GM18526 (cell line): ENCODE measurements around the gene ARHGAP20.

Experiments used
- POLR2A ChIP-seq: IDR thresholded peaks from 3 replicates; pipeline ENCODE4 v1.6.1; 2011; ENCODE audit not compliant: insufficient read length; ENCODE audit errors: extremely low read depth

Gene ARHGAP20, protein sequence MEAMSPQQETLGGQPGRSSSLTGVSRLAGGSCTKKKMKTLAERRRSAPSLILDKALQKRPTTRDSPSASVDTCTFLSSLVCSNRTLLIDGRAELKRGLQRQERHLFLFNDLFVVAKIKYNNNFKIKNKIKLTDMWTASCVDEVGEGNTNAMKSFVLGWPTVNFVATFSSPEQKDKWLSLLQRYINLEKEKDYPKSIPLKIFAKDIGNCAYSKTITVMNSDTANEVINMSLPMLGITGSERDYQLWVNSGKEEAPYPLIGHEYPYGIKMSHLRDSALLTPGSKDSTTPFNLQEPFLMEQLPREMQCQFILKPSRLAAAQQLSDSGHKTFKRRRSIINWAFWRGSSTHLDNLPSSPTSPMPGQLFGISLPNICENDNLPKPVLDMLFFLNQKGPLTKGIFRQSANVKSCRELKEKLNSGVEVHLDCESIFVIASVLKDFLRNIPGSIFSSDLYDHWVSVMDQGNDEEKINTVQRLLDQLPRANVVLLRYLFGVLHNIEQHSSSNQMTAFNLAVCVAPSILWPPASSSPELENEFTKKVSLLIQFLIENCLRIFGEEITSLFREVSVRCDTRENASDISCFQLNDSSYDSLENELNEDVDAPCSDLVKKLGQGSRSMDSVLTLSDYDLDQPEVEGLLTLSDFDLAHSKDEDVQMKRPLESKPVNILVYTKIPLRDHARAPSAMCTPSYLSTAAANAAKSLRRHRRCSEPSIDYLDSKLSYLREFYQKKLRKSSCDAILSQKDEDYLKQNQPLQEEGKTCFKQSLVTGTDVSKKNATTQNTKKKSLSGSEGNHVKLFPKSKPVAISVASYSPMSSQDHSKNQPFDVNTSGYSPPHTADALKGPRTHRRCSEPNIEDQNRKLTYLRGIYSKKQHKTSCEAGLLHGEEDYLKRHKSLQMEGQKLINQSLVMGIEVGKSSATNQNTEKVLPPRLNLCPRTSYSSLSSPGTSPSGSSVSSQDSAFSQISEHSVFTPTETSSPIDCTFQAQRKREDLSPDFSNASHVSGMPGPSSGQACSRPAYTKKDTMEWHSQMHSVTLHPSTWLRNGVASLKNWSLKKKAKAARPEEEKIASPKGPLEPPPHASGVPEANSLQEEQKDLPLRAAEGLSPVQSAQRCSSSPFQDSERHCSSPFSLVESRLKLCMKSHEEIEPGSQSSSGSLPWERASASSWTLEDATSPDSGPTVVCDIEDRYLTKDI

DNA sequence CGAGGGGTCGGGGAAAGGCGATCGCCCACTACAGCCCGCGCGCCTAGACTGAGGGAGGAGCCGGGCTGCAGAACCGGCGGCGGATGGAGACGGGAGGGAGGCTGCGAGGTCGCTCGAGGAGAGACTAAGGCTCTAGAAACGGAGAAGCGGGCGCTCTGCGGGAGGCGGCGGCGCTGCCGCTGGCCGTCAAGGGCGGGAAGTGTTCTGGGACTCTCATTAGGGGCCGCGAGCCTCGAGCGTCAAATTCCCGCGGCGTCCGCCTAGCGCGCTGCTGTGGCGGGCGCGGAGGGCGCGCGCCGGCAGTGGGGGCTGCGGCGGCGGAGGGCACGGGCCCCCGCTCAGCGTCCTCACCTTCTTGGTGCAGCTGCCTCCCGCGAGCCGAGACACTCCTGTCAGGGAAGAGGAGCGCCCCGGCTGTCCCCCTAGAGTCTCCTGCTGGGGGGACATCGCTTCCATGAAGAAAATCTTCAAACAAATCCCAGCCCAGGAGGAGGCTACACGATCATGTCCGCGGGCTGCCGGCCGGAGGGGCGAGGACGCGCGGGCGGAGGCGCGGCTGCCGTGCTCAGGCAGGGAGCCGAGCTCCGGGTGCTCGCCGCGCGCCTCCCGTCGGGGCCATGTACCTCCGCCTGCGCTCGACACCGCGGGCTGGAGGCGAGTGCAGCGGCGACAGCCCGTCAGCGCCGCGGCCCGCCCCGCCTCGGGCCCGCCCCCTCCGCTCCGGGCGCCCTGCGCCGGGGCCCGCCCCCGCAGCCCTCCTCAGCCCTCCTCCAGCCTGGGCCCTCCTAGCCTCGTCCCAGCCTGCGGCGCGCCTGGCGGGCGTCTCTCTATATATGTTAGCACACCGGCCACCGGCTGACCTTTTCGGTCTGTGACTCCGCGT is at the start of gene ARHGAP20:
Gene ARHGAP20, minus strand, starts transcription at position 662 of the 883 bp plus-strand sequence. Its CDS starts 206 bp downstream, at position 456.
- TF ChIP-seq POLR2A, result no peak

DNA sequence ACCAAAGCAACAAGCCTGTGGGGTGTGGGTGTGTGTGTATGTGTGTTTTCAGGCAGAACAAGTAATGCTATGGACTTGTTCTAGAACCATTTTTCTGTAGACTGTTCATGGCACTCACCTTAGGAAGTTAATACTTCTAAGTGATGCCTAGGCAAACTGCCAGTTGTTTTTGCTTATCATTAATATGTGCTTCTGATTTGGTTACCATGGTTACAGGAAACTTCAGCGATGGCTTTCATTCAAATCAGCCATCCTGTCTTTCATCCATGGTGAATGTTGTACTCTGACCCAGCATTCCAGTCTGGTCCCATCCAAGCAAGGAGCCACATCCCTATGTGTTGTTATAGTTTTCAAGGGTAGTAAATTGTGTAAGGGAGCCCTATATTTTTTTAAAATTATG is 49.8 kb upstream of the ARHGAP20 start:
- no peak for TF ChIP-seq POLR2A

DNA sequence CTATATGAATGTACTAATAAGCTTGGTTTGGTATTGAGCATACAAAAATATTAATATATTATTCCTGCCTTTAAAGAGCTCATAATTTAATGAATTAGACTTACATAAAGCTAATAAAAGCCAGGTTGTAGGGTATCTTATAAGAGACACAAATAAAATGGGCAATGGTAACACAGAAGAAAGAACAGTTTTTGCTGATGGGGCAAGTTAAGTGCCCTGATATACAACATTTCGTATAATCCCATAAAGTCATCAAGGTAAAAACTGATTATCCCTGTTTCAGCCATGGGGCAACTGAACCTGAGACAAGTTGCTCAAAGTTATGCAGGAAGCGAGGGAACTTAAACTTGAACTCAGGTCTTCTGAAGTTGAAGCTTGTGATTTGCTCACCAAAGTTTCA is 48.9 kb upstream of the ARHGAP20 start:
- TF ChIP-seq POLR2A, result no peak

DNA sequence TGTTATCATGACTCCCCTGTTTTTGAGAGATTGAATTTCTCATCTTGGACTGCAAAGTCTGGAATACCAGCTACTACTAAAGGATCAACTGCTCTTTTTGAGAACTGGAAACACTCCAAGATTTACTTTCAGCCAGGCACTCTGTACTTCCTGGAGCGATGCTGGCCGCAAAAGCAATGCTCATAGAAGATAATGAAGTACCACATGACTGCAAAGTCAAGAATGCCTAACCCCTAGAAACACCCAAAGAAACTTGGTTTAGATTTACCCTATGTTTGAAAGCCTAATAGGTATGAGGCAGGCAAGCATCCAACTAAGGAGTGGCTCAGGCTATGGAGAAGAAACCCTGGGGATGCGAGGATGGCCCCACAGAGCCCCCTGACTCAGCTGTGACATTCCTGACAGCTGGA is 47.7 kb upstream of the ARHGAP20 start:
- no peak for TF ChIP-seq POLR2A

DNA sequence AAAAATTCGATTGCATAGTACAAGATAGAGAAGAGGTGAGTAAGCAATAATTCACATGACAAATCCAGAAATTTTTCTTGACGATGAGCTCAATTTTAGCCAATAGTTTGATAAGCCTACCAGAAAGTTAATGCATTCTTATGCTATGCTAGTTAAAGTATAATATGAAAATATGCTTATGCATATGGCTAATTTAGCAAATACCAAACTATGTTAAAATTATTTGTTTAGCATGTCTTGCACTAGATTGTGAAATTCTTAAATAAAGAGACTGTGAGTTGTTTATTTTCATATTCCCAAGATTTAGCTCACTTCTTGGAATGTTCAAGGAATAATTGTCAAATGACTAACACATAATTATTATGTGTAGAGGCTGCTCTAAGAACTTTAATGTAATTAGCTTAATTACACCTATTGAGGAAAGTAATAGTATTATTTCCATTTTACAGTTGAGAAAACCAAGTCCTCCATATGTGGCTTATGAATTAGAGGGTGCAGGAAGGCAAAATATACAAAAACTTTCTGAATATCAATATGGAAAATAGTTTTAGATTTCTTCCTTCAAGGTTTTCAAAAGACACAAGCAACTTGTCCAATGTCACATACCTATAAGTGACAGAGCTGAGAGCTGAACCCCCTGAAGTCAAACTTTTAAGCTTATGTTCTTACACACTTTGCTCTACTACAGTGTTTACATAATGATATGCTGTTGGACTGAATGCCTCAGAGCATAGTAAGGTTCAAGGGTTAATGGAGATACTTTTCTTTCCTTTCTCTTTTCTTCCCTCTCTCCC is 45.9 kb upstream of the ARHGAP20 start:
- TF ChIP-seq POLR2A, result no peak

DNA sequence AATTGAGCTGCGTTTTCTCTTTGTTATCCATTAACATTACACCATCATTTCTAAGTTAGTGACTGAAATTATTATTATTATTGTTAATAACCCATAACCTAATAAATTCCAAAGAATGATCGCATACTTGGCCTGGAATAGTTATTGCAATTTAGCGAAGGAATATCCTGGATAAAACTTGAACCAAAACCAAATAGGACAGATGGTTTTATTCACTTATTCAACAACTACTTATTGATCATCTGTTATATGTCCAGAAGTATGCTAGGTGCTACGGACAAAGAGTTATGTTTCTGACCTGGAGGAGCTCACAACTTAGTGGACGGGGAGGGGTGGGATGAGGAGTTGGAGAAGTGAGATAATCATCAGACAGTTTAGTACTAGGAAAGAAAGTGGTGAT is 44.8 kb upstream of the ARHGAP20 start:
- no peak for TF ChIP-seq POLR2A

DNA sequence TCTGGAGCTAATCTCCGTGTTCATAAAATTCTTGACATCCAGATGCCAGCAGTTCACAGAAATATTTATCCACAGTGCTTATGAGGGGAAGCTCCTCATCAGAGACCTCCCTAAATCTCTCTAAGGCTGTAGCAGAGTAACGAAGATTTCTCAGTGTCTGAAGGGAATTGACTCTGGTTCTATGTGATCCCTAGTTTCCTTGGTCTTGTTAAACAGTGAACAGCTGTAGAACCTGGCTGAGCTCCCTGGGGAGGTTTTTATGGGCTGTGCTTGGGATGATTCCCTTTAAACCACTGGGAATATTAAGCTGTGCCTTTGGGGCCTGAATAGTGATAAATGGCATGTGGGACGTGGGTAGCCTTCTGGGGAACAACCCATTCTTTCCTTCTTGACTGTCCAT is 43.7 kb upstream of the ARHGAP20 start:
- TF ChIP-seq POLR2A, result no peak

DNA sequence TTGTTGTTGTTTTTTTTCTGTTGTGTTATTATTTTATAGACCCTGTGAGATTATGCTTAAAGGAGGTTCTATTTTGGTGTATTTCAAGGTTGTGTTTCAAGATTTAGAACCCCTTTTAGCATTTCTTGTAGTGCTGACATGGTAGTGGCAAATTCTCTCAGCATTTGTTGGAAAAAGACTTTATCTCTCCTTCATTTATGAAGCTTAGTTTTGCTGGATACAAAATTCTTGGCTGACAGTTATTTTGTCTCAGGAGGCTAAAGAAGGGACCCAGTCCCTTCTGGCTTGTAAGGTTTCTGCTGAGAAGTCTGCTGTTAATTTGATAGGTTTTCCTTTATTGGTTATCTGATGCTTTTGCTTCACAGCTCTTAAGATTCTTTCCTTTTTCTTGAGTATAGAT is 40.7 kb upstream of the ARHGAP20 start:
- TF ChIP-seq POLR2A, result no peak

DNA sequence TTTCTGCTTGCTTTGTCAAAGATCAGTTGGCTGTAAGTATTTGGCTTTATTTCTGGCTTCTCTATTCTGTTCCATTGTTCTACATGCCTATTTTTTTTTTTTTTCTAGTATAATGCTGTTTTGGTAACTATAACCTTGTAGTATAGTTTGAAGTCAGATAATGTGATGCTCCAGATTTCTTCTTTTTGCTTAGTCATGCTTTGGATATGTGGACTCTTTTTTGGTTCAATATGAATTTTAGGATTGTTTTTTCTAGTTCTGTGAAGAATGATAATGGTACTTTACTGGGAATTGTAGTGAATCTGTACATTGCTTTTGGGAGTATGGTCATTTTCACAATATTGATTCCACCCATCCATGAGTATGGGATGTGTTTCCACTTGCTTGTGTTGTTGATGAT is 37.9 kb upstream of the ARHGAP20 start:
- no peak for TF ChIP-seq POLR2A

DNA sequence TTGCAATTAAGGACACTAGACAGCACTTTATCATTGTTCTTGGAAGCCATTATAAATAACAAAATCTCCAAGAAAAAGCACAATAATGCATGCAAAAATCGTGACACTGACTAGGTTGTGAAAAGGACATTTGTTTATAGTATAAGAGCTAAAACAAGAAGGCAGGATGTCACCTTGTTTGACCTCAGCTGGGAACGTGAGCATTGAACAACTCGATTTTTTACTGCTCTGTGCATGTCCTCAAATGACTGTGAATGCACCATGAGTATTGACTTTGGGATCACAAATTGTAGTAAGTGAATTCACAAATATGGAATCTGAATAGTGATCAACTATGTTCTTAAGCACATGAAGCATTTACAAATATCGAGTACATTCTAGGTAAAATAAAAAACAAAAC is 35.3 kb upstream of the ARHGAP20 start:
- no peak for TF ChIP-seq POLR2A

DNA sequence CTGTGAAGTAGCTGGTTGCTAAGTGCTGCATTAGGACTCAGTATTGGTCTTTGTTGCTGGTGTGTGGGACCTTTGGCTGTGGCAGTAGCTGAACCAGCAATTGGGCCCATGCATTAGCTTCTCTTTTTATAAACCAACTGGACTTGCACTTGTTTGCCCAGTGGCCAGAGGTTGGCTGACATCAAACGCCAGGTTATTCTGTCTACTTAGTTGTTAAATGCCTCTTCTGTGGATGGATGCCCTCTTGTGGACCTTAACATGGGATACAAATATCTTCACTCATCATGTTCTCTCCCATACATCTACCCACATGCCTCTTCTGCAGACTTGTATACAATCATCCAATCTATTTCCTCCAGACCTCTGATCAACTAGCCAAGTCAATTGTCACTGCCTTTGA is 26.4 kb upstream of the ARHGAP20 start:
- no peak for TF ChIP-seq POLR2A

DNA sequence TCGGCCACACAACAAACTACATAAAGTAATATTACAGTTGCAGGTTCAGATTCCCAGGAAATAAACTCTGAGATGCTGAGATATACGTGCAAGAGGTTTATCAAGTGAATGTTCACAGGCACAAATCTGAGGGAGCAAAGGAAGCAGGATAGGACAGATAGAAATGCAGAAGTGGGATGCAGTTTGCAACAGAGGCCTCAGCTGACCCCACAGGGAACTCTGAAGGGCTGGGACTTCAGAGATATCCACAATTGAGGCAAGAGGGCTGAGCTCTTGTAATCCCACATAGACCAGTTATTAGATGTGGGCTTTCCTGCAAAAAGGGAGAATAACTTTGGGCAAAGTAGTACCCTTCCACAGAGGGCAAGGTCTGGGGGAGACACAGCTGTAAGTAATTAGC is 25.4 kb upstream of the ARHGAP20 start:
- TF ChIP-seq POLR2A, result no peak

DNA sequence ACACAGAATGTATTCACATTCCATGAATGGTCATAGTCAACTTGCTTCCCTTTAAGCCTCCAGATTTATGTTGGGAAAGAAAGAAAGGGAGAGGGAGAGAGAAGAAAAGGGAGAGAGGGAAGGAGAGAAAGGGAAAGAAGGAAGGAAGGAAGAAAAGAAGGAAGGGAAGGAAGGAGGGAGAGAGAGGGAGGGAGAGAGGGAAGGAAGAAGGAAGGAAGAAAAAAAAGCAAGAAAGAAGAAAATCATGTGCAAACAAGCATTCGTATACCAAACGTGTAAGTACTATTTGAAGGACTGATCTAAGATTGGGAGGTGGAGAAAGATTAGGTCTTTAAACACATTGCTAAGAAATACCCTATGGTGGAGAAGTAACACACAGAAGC is 23.9 kb upstream of the ARHGAP20 start:
- TF ChIP-seq POLR2A, result no peak
